HG02981 (cell line): ENCODE data around the gene GBGT1.

Experiments
- ATAC-seq: cut with Tn5 transposase; IDR thresholded peaks from one replicate; pipeline ENCODE4 v1.9.1; 2021; ENCODE audit warnings: mild to moderate bottlenecking, moderate library complexity; ENCODE audit not compliant: unreplicated experiment

Gene GBGT1

GRCh38 chr9:133144904-133145851 is 18.5 kb downstream of the GBGT1 start:
- ATAC-seq: no peak

GRCh38 chr9:133144142-133144903 is 19.4 kb downstream of the GBGT1 start:
- peak; percentile 32 for ATAC-seq

- no peak for ATAC-seq
Observed at GRCh38 chr9:133143639-133144141, 20.0 kb downstream of the GBGT1 start.

DNA sequence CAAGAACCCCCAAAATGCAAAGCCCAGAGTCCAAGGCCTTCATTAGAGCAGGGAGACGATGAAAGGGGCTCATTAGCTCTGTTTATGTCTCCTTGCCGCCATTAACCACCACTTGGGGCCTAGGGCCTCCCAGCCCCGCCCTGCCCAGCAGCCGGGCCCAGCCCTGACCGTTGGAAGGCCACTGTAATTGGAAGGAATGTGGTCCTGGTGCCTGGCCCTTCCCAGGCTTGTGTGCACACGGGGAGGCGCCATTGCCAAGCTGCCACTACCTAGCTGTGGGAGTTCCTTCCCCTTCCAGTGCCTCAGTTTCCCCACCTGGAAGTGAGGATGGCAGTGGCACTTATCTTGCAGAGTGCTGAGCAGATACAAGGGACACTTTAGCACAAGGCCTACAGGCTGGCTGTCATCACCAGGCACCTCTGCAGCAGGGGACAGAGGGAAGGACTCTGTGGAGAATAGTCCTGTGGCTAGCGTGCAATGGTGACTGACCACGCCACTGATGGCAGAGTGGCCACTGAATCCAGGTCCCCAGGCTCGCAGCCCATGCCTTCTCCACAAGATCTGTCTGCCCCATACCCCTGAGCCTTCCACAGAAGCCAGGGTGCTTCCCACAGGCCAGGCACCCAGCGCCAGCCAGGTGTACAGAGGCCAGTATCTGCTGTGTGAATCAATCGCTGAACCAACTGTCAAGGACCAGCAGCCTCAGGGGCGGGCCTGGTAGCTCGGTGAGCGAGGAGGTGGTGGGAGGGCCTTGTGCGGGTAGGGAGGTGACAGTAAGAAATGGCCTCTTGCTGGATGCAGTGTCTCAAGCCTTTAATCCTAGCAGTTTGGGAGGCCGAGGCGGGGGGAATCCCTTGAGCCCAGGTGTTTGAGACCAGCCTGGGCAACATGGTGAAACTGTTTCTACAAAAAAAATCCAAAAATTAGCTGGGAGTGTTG is 20.8 kb downstream of the GBGT1 start:
- no peak for ATAC-seq

DNA sequence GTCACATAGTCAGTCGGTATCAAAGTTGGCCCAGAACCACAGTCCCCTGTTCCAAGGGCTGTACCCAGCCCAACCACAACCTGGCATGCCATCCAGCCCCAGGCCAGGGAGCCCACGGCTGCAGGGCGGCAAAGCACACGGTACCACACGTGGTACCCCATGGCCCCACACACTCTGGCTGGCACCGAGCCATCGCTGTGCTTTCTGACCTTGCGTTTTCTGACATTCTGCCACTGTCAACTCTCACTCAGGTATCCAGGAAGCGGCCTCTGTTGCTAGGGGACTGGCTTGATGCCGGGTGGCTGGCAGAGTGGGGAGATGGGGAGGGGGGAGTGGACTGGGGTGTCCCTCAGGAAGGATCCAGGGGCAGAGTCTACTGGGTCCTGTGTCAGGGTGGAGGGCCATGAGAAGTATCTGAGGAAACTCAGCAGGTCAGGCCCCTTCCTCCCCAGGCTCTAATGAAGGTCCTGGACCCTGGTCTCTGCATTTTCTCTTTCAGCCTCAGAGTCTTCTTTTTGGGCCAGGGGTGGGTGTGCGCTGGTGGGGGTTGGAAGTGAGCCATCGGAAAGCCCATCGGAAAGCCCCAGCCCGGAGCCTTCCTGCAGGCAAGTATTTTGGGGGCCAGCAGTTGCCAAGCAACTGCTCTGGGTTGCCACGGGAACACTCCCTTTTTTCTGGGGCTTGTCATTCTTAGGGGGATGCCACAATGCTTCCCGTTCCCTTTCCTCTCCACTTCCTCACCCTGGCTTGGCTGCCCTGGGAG is 21.7 kb downstream of the GBGT1 start:
- no peak for ATAC-seq

GRCh38 chr9:133140606-133141005 is 23.1 kb downstream of the GBGT1 start:
- no peak for ATAC-seq

- ATAC-seq: no peak
Observed at GRCh38 chr9:133140174-133140505, 23.6 kb downstream of the GBGT1 start.

DNA sequence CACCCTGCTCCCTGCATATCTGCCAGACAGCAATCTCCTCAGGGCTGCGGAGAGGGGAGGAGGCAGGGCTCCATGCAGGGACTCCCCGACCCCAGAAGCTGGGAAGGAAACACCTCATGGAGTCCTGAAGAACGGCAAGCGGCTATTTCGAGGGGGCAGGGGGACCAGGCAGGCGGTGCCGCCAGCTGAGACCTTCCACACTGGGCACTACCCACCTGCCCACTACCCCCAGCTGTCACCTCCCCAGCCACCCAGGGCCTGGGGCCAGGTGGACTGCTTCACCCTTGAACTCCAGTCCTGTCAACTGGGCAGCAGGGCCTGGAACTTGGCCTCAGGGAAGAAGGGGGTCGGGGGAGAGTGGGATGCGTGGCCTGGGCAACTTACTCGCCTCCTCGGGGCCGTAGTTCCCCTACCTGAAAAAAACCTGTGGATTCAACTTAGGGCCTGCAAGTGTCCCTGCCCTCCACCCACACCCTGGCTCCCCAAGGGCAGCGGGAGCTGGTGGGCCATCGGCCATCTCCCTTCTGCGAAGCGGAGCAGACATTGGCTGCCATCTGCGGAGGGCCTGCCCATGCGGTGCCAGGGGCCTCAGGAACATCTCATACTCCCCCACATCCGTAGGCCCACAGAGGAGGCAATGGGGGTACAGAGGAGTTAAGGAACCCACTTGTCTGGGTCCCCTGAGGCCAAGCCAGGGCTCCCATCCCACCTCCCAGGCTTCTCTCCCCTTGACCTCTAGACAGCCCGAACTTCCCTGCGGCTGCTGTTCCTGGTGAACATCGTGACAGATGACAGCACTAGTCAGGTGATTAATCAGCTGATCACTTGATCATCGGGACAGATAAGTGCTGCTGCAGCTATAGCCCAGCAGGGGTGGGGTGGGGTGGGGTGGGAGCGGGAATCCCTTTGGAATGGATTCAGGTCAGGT is 24.2 kb downstream of the GBGT1 start:
- no peak for ATAC-seq

GRCh38 chr9:133137451-133138231 is 26.1 kb downstream of the GBGT1 start:
- ATAC-seq: no peak

DNA sequence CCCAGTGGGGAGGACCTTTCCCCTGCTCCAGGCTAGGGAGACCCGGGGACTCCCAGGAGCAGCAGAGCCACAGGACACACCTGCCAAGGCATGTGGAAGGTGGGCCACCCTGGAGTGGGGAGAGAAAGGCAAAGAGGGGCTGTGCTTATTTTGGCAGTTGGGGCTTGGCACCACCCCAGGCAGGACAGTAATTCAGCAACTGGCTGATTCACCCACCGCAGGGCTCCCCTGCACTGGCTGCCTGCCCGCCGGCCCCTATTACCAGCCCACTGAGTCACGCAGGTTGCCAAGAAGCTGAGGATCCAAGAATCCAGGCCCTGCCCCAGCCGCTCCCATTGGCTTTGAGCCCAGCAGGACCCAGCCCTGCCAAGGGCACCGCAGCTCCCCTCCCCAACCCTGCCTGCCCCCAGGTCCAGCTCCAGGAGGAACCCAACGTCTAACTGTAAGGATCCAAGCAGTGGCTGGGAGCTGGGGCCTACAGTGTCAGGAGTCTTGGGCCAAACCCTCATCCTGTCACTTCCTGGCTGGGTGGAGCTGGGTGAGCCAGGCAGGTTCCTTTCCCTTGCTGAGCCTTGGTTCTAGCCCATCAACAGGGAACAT is 28.5 kb downstream of the GBGT1 start:
- no peak for ATAC-seq

GRCh38 chr9:133134388-133135145 is 29.1 kb downstream of the GBGT1 start:
- no peak for ATAC-seq

DNA sequence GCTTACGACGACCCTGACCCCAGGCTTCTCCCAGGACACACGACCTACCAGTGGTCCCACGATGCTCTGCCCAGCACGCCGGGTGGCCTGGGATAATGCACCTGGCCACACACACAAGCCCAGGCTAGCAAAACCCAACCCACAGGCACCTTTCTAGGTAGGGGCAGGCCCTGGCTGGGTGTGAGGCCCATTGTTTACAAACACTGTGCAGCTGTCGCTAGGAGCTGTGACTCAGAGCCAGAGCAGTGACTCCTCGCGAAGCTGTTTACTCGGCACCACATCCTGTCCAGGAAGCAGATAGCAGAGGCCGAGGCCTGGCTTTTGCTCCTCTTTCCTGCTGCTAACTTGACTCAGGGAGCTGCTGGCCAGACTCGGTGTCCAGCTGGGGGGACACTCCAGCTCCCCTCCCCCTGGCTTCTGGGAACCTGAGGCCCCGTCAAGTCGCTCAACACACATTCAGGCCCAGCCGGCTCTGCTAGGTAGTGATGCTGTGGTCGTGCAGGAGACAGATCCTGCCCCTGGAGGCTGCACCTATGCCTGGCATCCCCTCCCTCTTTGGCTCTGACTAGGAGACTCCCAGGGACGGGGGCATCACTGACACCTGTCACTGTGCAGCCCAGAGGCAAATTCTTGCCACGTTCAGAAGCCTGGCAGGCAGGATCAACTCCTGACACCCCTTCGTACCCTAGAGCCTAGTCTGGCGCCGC is 29.9 kb downstream of the GBGT1 start:
- peak; percentile 90 for ATAC-seq

GRCh38 chr9:133132174-133132573 is 31.5 kb downstream of the GBGT1 start:
- ATAC-seq: no peak

DNA sequence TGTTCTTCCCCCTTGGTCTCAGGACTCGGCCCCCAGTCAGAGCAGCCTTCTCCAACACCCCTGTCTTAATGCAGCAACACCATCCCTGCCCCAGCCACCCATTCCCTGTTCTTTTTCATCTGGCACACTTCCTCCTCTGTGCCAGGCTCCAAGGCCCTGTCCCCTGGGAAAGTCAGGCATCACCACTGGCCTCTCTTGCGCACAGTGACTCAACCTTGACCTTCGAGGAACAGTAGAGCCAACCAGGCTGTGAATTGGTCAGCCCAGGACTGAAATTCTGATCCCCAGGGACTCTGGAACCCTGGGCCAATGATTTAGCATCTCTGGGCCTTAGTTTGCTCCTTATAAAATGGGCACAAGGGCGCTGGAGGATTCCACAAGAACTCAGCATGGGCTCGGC is 32.2 kb downstream of the GBGT1 start:
- no peak for ATAC-seq

GRCh38 chr9:133130685-133131244 is 32.9 kb downstream of the GBGT1 start:
- ATAC-seq: peak; percentile 33
